GM23338 (cell line): ENCODE measurements around the gene SLC25A12.

Experiments used
- CREB1 ChIP-seq: fragments of 250-450 bp; sonication (Bioruptor Pico); IDR thresholded peaks from 2 replicates; pipeline ENCODE4 v1.5.0; 2020; ENCODE audit warnings: low read depth, mild to moderate bottlenecking, moderate library complexity
- CTCF ChIP-seq, 2 experiments: fragments of 200-600 bp in 1 of 2; sonication (generic) in 1 of 2; conservative IDR thresholded peaks; 2 replicates each; pipeline versions ENCODE4 v1.5.1 to v1.6.1; 2016 to 2017; ENCODE audit warnings: antibody characterized with exemption in 2 of 2, low read depth in 2 of 2, mild to moderate bottlenecking in 2 of 2, moderate library complexity in 1 of 2
- ETS1 ChIP-seq: IDR thresholded peaks from 2 replicates; pipeline ENCODE4 v1.6.1; 2016; ENCODE audit warnings: antibody characterized with exemption
- EZH2 ChIP-seq: fragments of 200-600 bp; sonication (generic); IDR thresholded peaks from one replicate; pipeline ENCODE4 v1.8.0; 2017; ENCODE audit warnings: antibody characterized with exemption, mild to moderate bottlenecking, low read depth; ENCODE audit not compliant: unreplicated experiment
- EZH2phosphoT487 ChIP-seq: fragments of 200-600 bp; sonication (generic); IDR thresholded peaks from one replicate; pipeline ENCODE4 v1.8.1; 2018; ENCODE audit warnings: antibody characterized with exemption; ENCODE audit not compliant: unreplicated experiment
- JUNB ChIP-seq: IDR thresholded peaks from one replicate; pipeline ENCODE4 v1.6.1; 2016; ENCODE audit warnings: antibody characterized with exemption; ENCODE audit not compliant: unreplicated experiment
- POLR2AphosphoS5 ChIP-seq: IDR thresholded peaks from 2 replicates; pipeline ENCODE4 v1.6.1; 2016; ENCODE audit warnings: antibody characterized with exemption, low read depth
- REST ChIP-seq: IDR thresholded peaks from one replicate; pipeline ENCODE4 v1.6.1; 2018; ENCODE audit warnings: antibody characterized with exemption; ENCODE audit not compliant: unreplicated experiment
- STAT1 ChIP-seq: IDR thresholded peaks from one replicate; pipeline ENCODE4 v1.6.1; 2016; ENCODE audit warnings: antibody characterized with exemption; ENCODE audit not compliant: unreplicated experiment
- ZNF331 ChIP-seq: fragments of 250-450 bp; sonication (Bioruptor Pico); IDR thresholded peaks from 2 replicates; pipeline ENCODE4 v1.5.0; 2020; ENCODE audit warnings: low read depth, mild to moderate bottlenecking, moderate library complexity
- ZNF462 ChIP-seq: fragments of 250-450 bp; sonication (Bioruptor Pico); IDR thresholded peaks from 2 replicates; pipeline ENCODE4 v1.5.0; 2020; ENCODE audit warnings: mild to moderate bottlenecking, moderate library complexity

GRCh38 chr2:171822525-171823322 is 71.3 kb downstream of the SLC25A12 start:
- TF ChIP-seq CTCF (conservative IDR thresholded peaks at IDR 0.05; ENCODE audit: low read depth in 2 of 2), result no peak
- TF ChIP-seq POLR2AphosphoS5, result no peak
- no peak for TF ChIP-seq REST
- TF ChIP-seq EZH2phosphoT487, result no peak
- TF ChIP-seq JUNB, result no peak
- TF ChIP-seq EZH2, result no peak
- TF ChIP-seq ETS1, result no peak
- no peak for TF ChIP-seq CREB1 (CRISPR knock-in tag)
- no peak for TF ChIP-seq STAT1
- no peak for TF ChIP-seq ZNF462
- TF ChIP-seq ZNF331 (CRISPR knock-in tag), result no peak
